Activated T-cell treated with anti-CD3 and anti-CD28 coated beads, Interleukin-2, amount 50 U/mL, for 4 hours (primary cell): ENCODE results near the gene FBXW12. TPM values are rescaled to one million over a fixed set of nuclear protein-coding genes. Genes with fewer than 3 reads are reported as not detected.
A peak's percentile ranks its signal among the peaks of the same experiment; 100 is the strongest.

ENCODE experiments used
- ATAC-seq, 2 donors: fragments of 200-7000 bp; cut with Tn5 transposase; one replicate each; pipeline ENCODE4 v1.10.0; 2021
- DNase-seq: peaks from one replicate; pipeline ENCODE4 v3.0.0-alpha.2; 2020
- H3K27me3 Mint-ChIP-seq: one replicate; pipeline ENCODE4 v1.8.0; 2021; ENCODE audit warnings: low read depth, mixed read lengths
- H3K36me3 Mint-ChIP-seq: one replicate; pipeline ENCODE4 v1.8.0; 2022; ENCODE audit warnings: mixed read lengths; ENCODE audit not compliant: insufficient read depth
- H3K4me1 Mint-ChIP-seq: one replicate; pipeline ENCODE4 v1.8.0; 2021; ENCODE audit warnings: low read depth, mixed read lengths
- H3K4me3 Mint-ChIP-seq: one replicate; pipeline ENCODE4 v1.8.0; 2021; ENCODE audit warnings: mild to moderate bottlenecking, moderate library complexity, mixed read lengths
- H3K9me3 Mint-ChIP-seq: one replicate; pipeline ENCODE4 v1.8.0; 2021; ENCODE audit warnings: mixed read lengths
- total RNA-seq, 3 donors: library from RNA; stranded (reverse); gene quantifications; one replicate each; pipeline ENCODE4 v1.2.1, GENCODE V29; 2021

The FBXW12 gene
- total RNA-seq, 3 donors from 2014 or later, result not detected

GRCh38 chr3:48428572-48429316 is 56.7 kb downstream of the FBXW12 start:
- peaks cover 4% of the 10 kb centered on the region for H3K36me3 Mint-ChIP-seq
- H3K27me3 Mint-ChIP-seq, result peaks cover 9% of the 10 kb centered on the region
- H3K9me3 Mint-ChIP-seq, result no peaks in the 10 kb centered on the region
- peak overlapping the region; percentile 44 for H3K4me3 Mint-ChIP-seq
- H3K4me1 Mint-ChIP-seq, result peaks cover 7% of the 10 kb centered on the region
- ATAC-seq, result peak; percentile 27 to 71
- DNase-seq, result no peak

GRCh38 chr3:48429317-48429959 is 57.4 kb downstream of the FBXW12 start:
- Mint-ChIP-seq H3K9me3 (no peaks in the 10 kb centered on the region), H3K36me3 (peaks cover 7% of the 10 kb centered on the region), H3K4me3 (peak overlapping the region; percentile 77), H3K4me1 (peaks cover 12% of the 10 kb centered on the region), H3K27me3 (peaks cover 9% of the 10 kb centered on the region)
- DNase-seq (peak; percentile 63), ATAC-seq (peak; percentile 78 to 81)

DNA sequence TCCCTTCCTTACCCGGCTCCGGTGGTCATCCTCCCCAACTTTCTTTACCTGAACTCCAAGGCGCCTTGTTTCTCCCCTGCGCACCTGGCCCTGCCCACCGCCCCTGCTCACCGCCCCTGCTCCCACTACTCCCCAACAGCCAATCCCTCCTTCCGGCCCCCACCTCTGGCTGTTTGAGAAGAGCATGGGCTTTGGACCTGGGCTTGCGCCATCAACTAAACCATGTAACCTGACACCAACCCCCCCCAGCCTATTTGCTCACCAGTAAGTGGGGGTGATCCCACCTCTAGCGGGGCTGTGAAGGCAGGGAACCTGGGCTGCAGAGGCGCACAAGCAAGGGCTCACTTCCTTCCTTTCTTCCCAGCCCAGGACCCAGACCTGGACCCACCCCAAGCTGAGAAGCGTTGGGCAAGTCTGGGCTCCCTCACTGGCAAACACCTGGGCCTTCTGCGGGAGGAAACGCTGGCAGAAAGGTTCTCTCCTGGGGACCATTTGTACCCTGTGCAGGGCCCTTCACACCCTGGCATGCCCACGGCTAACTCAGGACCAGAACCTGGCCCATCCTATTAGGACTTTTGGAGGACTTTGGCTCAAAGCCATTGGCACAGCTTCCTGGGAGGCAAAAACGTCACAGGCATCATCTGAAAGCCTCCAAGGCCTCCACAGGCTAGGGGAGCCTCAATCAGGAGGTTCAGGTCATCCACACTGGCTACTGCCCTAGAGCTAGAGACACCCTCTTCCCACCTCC is 58.1 kb downstream of the FBXW12 start, which contains the start of gene PLXNB1:
TSS of gene PLXNB1 (minus strand) at position 127 of the 748 bp plus-strand sequence. CDS start 5,475 bp downstream, outside the sequence.
- Mint-ChIP-seq H3K4me3 (peak within 1 kb of the TSS; percentile 77), H3K4me1 (peaks cover 12% of the 10 kb centered on the region), H3K36me3 (peaks cover 9% of the 10 kb centered on the region), H3K27me3 (peaks cover 9% of the 10 kb centered on the region), H3K9me3 (no peaks in the 10 kb centered on the region)
- ATAC-seq (peak in 1 of 2 donors; percentile 12), DNase-seq (no peak)

- Mint-ChIP-seq H3K27me3 (peaks cover 9% of the 10 kb centered on the region), H3K9me3 (no peaks in the 10 kb centered on the region), H3K4me1 (peaks cover 12% of the 10 kb centered on the region), H3K4me3 (peak overlapping the region; percentile 77), H3K36me3 (peaks cover 9% of the 10 kb centered on the region)
- no peak for ATAC-seq
- DNase-seq, result no peak
Measured at GRCh38 chr3:48430708-48431101, 58.7 kb downstream of the FBXW12 start.

DNA sequence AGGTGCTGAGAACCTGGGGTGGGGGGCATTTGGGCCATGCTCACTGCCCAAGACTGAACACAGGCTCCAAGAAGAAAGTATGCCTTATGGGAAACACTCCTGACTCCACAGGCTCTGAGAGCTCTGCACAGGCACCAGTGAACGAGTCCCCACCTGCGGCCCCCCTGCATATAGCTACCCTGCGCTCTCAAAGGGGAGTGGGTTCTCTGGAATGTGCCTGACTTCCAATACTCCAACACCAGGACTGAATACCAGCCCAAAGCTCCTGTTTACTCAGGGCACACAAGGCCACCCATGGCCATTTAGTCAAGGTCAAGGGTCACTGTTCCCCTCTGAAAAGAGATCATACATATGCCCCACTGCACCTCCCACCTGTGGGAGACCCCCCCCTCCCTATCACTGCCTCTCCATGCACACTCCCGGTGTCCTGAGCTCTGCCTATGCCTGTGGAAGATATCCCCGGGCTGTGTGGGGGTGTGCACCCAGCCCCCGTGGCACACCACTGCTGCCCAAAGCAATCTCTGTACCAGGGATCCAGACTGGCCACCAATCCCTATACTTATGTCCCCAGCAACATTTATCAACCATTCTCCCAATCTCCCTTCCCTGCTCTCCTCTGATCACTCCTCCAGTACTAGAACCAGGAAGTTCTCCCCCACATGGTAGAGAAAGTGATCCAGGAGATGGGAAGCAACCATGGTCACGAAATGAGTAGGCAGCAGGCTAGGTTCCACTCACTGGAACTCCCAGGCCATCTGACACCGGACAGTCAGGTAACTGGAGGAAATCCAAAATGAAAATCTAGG is 59.4 kb downstream of the FBXW12 start:
- DNase-seq (no peak), ATAC-seq (no peak)
- H3K36me3 Mint-ChIP-seq, result peaks cover 9% of the 10 kb centered on the region
- peaks cover 9% of the 10 kb centered on the region for H3K27me3 Mint-ChIP-seq
- peak overlapping the region; percentile 77 for H3K4me3 Mint-ChIP-seq
- no peaks in the 10 kb centered on the region for H3K9me3 Mint-ChIP-seq
- H3K4me1 Mint-ChIP-seq, result peaks cover 12% of the 10 kb centered on the region

- DNase-seq, result no peak
- peaks cover 12% of the 10 kb centered on the region for H3K4me1 Mint-ChIP-seq
- H3K27me3 Mint-ChIP-seq, result peaks cover 6% of the 10 kb centered on the region
- H3K4me3 Mint-ChIP-seq, result no peak overlapping the region
- H3K9me3 Mint-ChIP-seq, result no peaks in the 10 kb centered on the region
- ATAC-seq, result no peak
- H3K36me3 Mint-ChIP-seq, result peaks cover 9% of the 10 kb centered on the region
Measured at GRCh38 chr3:48432411-48433371, 60.7 kb downstream of the FBXW12 start.

- ATAC-seq (no peak), DNase-seq (no peak)
- Mint-ChIP-seq H3K36me3 (peaks cover 9% of the 10 kb centered on the region), H3K4me3 (no peak overlapping the region), H3K4me1 (peaks cover 15% of the 10 kb centered on the region), H3K27me3 (no peaks in the 10 kb centered on the region), H3K9me3 (no peaks in the 10 kb centered on the region)
Measured at GRCh38 chr3:48433472-48434118, 61.6 kb downstream of the FBXW12 start.

DNA sequence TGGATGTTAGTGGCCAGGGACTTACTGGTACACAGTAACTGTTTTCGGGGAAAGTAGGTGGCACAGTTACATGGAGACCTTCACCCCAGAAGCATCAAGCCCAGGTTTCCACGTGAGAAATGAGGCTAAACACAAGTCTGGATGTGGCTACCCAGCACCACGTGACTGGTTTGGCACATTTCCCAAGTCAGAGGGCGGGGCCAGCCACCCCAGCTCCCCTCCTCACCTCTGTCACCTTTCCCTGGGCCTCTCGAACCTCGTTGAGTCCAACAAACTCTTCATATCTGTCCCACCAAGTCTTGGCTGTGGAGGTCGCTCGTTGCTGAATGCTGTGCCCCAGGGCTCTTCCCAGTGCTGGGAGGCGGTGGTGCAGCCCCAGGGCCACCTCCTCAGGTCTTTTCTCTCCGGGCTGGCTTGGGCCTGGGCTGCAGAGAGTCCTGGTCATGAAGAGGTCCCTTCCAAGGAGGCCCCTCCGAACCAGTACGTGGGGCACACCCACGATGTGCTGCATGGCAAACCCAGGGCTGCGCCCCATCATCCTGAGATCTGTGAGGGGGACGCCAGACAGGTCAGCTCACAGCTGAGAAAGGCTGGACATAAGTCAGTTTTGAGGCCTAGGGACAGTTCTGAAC is 62.7 kb downstream of the FBXW12 start:
- H3K36me3 Mint-ChIP-seq, result peaks cover 9% of the 10 kb centered on the region
- H3K4me3 Mint-ChIP-seq, result no peak overlapping the region
- H3K27me3 Mint-ChIP-seq, result no peaks in the 10 kb centered on the region
- no peak for ATAC-seq
- H3K4me1 Mint-ChIP-seq, result peaks cover 21% of the 10 kb centered on the region
- no peak for DNase-seq
- no peaks in the 10 kb centered on the region for H3K9me3 Mint-ChIP-seq

DNA sequence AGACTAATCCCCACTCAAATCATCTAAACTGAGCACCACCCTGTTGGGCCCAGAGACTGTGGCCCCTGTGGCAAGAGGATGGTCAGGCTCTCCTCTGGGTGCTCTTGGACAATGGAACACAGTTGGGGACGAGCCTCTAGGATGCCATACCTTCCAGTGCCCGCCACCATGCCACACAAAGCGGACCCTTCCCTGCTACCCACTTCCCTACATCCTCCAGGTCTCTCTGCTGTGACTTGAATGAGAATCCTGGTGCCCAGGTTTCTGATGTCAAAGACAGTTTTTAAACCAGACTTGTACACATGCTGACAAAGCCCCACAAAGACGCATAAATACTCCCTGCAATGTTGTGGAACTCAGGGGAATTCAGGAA is 63.2 kb downstream of the FBXW12 start:
- peaks cover 9% of the 10 kb centered on the region for H3K36me3 Mint-ChIP-seq
- H3K9me3 Mint-ChIP-seq, result no peaks in the 10 kb centered on the region
- no peaks in the 10 kb centered on the region for H3K27me3 Mint-ChIP-seq
- peaks cover 20% of the 10 kb centered on the region for H3K4me1 Mint-ChIP-seq
- no peak overlapping the region for H3K4me3 Mint-ChIP-seq
- no peak for ATAC-seq
- no peak for DNase-seq

- ATAC-seq, result peak; percentile 38 to 39
- Mint-ChIP-seq H3K4me1 (peaks cover 17% of the 10 kb centered on the region), H3K4me3 (no peak overlapping the region), H3K36me3 (peaks cover 13% of the 10 kb centered on the region), H3K27me3 (no peaks in the 10 kb centered on the region), H3K9me3 (no peaks in the 10 kb centered on the region)
- DNase-seq, result peak; percentile 82
Measured at GRCh38 chr3:48435774-48436476, 63.9 kb downstream of the FBXW12 start.

DNA sequence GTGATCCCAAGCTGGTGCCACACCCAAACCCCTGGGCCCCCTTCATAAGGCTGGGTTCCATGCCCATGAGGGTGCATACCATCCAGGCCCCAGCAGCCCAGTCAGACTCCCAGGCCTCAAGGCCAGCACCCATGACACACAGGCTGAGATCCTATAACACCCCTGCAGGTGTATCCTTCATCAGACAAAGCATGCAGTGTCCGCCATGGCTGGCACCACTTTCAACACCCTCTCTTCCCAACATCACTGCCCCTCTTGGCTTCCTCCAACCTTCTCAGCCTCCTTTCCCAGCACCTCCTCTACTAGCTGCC is 64.4 kb downstream of the FBXW12 start:
- Mint-ChIP-seq H3K9me3 (no peaks in the 10 kb centered on the region), H3K27me3 (no peaks in the 10 kb centered on the region), H3K36me3 (peaks cover 14% of the 10 kb centered on the region), H3K4me3 (no peak overlapping the region), H3K4me1 (peaks cover 19% of the 10 kb centered on the region)
- no peak for ATAC-seq
- DNase-seq, result no peak

DNA sequence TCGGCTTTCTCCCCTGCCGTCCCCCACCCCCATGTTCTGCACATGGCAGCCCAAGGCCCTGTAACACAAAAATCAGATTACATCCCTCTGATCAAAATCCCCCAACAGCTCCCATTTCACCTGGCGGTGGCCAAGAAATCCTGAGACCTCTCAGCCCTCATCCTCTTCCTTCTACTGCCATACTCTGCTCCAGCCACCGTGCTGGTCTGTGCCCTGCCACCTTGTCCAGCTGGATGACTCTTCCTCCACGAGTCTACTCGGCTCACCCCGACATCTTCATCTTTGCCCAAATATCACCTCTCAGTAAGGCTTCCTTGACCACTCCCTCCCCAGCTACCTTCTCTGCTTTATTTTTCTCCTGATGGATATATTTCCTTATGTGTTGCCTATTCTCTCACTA is 64.8 kb downstream of the FBXW12 start:
- H3K4me1 Mint-ChIP-seq, result peaks cover 23% of the 10 kb centered on the region
- H3K36me3 Mint-ChIP-seq, result peaks cover 16% of the 10 kb centered on the region
- H3K27me3 Mint-ChIP-seq, result no peaks in the 10 kb centered on the region
- H3K4me3 Mint-ChIP-seq, result no peak overlapping the region
- H3K9me3 Mint-ChIP-seq, result no peaks in the 10 kb centered on the region
- DNase-seq, result no peak
- ATAC-seq, result no peak
